Measurements from ENCODE around the gene TNFRSF1B.

GRCh38 chr1:12169442-12170135, 2.8 kb downstream of the TNFRSF1B start:
- TF ChIP-seq ZNF462 (CRISPR knock-in tag; IDR thresholded peaks at IDR 0.05): no peak
- no peak for TF ChIP-seq POLR2AphosphoS5 (IDR thresholded peaks at IDR 0.05; ENCODE audit: low read depth)
- no peak for TF ChIP-seq CTCF (conservative IDR thresholded peaks at IDR 0.05; ENCODE audit: low read depth in 2 of 2)
- no peak for TF ChIP-seq EZH2 (IDR thresholded peaks at IDR 0.05; ENCODE audit: low read depth, unreplicated experiment)
- TF ChIP-seq CREB1 (CRISPR knock-in tag; IDR thresholded peaks at IDR 0.05; ENCODE audit: low read depth): no peak

All from GM23338 (cell line).